Ovary (tissue), 9 donors: ENCODE data around the gene PPP6R3. TPM values are rescaled to one million over a fixed set of nuclear protein-coding genes. Genes with fewer than 3 reads are reported as not detected.

Source experiments
- DNase-seq, 5 donors: peaks; one replicate each; pipeline ENCODE4 v3.0.0-alpha.2; 2019 to 2020
- H3K27ac ChIP-seq, 2 donors: fragments of 200-600 bp; one replicate each; pipeline versions ENCODE4 v1.5.1 to v1.8.0; 2019 to 2022
- H3K27me3 ChIP-seq: fragments of 200-600 bp; one replicate; pipeline ENCODE4 v1.8.0; 2022
- H3K36me3 ChIP-seq: fragments of 200-600 bp; sonication (generic); one replicate; pipeline ENCODE4 v1.5.1; 2019
- H3K4me1 ChIP-seq: one replicate; pipeline ENCODE4 v1.8.1; 2013; ENCODE audit warnings: mild to moderate bottlenecking, moderate library complexity; ENCODE audit not compliant: insufficient read depth
- H3K4me3 ChIP-seq: fragments of 200-600 bp; sonication (generic); one replicate; pipeline ENCODE4 v1.5.1; 2017
- H3K9me3 ChIP-seq, 2 donors: fragments of 200-600 bp in 1 of 2; sonication (generic) in 1 of 2; one replicate each; pipeline versions ENCODE4 v1.5.1 to v1.8.1; 2013 to 2019; ENCODE audit warnings: mild to moderate bottlenecking in 1 of 2, moderate library complexity in 1 of 2
- EP300 ChIP-seq: sonication (generic); formaldehyde crosslinking; IDR thresholded peaks from one replicate; pipeline ENCODE4 v1.6.1; 2017; ENCODE audit warnings: antibody characterized with exemption
- POLR2A ChIP-seq: fragments of 450-650 bp; IDR thresholded peaks from one replicate; pipeline ENCODE4 v1.6.1; 2017; ENCODE audit warnings: antibody characterized with exemption, mild to moderate bottlenecking, moderate library complexity
- WGBS, 3 donors: extraction: QIAGEN DNeasy Blood & Tissue Kit in 1 of 3; methylation state at CpG; one replicate each; pipeline versions ENCODE4 v1.1.5 to v1.1.7; 2013 to 2017; 5-methylcytosine and 5-hydroxymethylcytosine counted together
- intact Hi-C, 4 donors: fragments of 100-400 bp; cut with DNase I; formaldehyde crosslinking; loops; one replicate each; pipeline versions ENCODE4 v1.11.0 to v1.15.1; 2022 to 2023
- polyA plus RNA-seq, 2 donors: library from polyadenylated mRNA; stranded (reverse); fragments of 200-250 nt in 1 of 2; fragments of 350-450 nt in 1 of 2; fragmentation: Illumina TruSeq in 1 of 2; extraction: RNeasy Lipid Tissue Mini Kit (QIAGEN cat#74804) in 1 of 2; gene quantifications; one replicate each; pipeline ENCODE4 v1.2.3, GENCODE V29; 2013 to 2014
- total RNA-seq, 7 donors: library from RNA; depleted of rRNA in 2 of 7; stranded (reverse); fragments of >200 nt in 2 of 7; fragmentation: NEBNext Ultra II Directional in 3 of 7; extraction: Animal tissue kit (Norgen Biotek cat#: 25700) in 3 of 7; gene quantifications; one replicate each; pipeline versions ENCODE4 v1.1.0 to v1.2.4, GENCODE V29; 2016 to 2023
- TF ChIP-seq, protein P1 (sequence below), 3 donors: fragments of 450-650 bp in 2 of 3; fragments of 200-600 bp in 1 of 3; IDR thresholded peaks; one replicate each; pipeline versions ENCODE4 v1.5.1 to v1.8.0; 2016 to 2022; ENCODE audit warnings: antibody characterized with exemption in 3 of 3, mild to moderate bottlenecking in 1 of 3
- donor health status: DM: no; HTN: no; CAD: no; lungs with moderate emphysema.
- donor health status: DM: no; HTN: no; CAD: no.
- donor health status: Bipolar disorder and iron deficiency.
- donor health status: DM: yes; HTN: yes; CAD: no.
- donor health status: DM: no; HTN: no; CAD: no.
- donor health status: DM: yes; HTN: yes; CAD: no.

Gene PPP6R3
- total and polyA plus RNA-seq, 9 donors: 36.4 to 122 (median 103) TPM

DNA sequence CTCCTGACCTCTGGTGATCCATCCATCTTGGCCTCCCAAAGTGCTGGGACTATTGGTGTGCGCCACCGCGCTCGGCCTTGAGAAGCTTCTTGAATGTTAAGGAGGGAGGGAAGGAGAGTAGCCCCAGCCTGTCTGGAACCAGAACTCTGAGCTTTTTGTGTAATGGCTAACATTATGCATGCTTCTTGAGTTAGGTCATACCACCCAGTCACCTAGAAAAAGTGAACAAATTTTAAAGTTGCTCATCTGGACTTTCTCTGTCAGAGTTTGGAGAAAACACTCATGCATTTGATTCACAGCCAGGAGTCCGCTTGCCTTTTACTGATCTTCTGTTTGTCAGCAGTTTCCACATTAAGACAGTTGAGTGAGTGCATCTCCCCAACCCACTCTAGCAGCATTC is 82.1 kb downstream of the PPP6R3 start:
- peak in 3 of 5 donors; percentile 31 to 42 (median 41) for DNase-seq
- H3K27me3 ChIP-seq: no peaks in the 10 kb centered on the region
- 49 to 66% (median 50%) methylated on average over 5 of the region's 5 CpGs for WGBS, 3 donors
- no peak overlapping the region for H3K27ac ChIP-seq
- TF ChIP-seq, protein P1, sequence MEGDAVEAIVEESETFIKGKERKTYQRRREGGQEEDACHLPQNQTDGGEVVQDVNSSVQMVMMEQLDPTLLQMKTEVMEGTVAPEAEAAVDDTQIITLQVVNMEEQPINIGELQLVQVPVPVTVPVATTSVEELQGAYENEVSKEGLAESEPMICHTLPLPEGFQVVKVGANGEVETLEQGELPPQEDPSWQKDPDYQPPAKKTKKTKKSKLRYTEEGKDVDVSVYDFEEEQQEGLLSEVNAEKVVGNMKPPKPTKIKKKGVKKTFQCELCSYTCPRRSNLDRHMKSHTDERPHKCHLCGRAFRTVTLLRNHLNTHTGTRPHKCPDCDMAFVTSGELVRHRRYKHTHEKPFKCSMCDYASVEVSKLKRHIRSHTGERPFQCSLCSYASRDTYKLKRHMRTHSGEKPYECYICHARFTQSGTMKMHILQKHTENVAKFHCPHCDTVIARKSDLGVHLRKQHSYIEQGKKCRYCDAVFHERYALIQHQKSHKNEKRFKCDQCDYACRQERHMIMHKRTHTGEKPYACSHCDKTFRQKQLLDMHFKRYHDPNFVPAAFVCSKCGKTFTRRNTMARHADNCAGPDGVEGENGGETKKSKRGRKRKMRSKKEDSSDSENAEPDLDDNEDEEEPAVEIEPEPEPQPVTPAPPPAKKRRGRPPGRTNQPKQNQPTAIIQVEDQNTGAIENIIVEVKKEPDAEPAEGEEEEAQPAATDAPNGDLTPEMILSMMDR (IDR thresholded peaks at IDR 0.05): no peak
- TF ChIP-seq EP300 (no peak), POLR2A (no peak)
- no peak overlapping the region for H3K4me3 ChIP-seq
- intact Hi-C loops: no loop called here
- peaks cover 9% of the 10 kb centered on the region for H3K4me1 ChIP-seq
- no peaks in the 10 kb centered on the region for H3K36me3 ChIP-seq
- H3K9me3 ChIP-seq: no peaks in the 10 kb centered on the region

DNA sequence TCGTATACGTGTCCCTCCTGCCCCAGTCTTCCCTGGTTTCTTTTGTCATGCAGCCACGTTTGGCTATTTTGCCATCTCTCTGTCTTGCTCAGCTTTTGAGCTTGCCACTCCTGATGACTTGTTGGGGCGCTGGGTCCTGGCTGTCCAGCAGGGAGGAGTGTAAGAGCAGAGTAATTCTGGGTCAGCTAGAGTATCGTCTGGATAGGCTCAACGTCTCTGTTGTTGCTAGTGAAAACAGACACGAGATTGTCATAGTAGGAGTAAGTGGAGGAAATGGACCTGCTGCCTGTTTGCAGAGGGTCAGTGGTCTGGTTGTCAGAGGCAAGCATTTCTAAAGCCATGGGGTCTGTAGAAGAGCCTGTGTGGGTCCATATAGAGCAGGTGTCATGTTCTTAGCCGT is 83.0 kb downstream of the PPP6R3 start:
- intact Hi-C loops: no loop called here
- TF ChIP-seq, protein P1 (IDR thresholded peaks at IDR 0.05): no peak
- TF ChIP-seq EP300 (no peak), POLR2A (no peak)
- Histone ChIP-seq H3K4me3 (no peak overlapping the region), H3K27me3 (no peaks in the 10 kb centered on the region), H3K9me3 (no peaks in the 10 kb centered on the region), H3K27ac (no peak overlapping the region), H3K4me1 (peaks cover 9% of the 10 kb centered on the region), H3K36me3 (no peaks in the 10 kb centered on the region)
- no peak for DNase-seq
- 73 to 79% (median 75%) methylated on average over 8 of the region's 8 CpGs for WGBS, 3 donors

DNA sequence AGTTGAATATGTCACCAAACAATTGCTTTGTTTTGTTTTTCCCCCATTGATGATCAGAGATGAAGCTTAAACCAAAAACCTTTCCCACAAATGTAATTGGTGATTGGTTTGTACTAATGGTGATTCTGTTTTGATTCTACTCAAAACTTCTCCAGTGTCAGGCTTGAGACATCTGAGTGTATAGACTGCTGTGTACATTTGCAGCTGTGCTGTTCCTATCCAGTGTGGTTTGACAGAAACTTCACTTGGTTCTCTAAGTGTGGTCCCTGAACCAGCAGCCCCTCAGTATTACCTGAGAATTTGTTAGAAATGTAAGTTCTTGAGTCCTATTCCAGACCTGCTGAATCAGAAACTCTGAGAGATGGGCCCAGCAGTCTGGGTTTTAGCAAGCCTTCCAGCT is 84.8 kb downstream of the PPP6R3 start:
- intact Hi-C loops: no loop called here
- Histone ChIP-seq H3K27ac (no peak overlapping the region), H3K9me3 (no peaks in the 10 kb centered on the region), H3K27me3 (no peaks in the 10 kb centered on the region), H3K4me1 (peaks cover 16% of the 10 kb centered on the region), H3K36me3 (no peaks in the 10 kb centered on the region), H3K4me3 (no peak overlapping the region)
- no peak for TF ChIP-seq EP300
- TF ChIP-seq POLR2A: no peak
- TF ChIP-seq, protein P1 (IDR thresholded peaks at IDR 0.05): no peak
- no peak for DNase-seq

DNA sequence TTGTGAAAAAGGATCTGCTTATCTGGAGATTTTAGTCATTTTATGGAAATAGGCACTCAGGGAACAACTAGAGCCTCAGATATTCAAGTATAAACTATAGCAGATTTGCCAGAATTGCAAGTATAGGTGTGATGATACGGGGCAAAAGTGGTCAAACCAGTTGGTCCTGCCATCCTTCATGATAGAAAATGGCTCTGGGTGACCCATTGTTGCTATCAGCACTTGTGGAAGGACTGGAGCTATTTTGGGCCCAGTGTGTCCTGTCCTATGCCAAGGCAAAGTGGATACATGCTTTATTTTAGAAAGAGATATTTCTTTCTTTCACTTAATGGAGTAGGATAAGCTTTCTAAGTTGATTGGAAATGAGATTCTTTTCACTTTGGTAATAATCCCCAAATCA is 85.2 kb downstream of the PPP6R3 start:
- H3K36me3 ChIP-seq: no peaks in the 10 kb centered on the region
- H3K4me3 ChIP-seq: no peak overlapping the region

More for the DNA sequence above, 85.2 kb downstream of the PPP6R3 start:
- H3K27ac ChIP-seq: no peak overlapping the region
- peaks cover 16% of the 10 kb centered on the region for H3K4me1 ChIP-seq
- WGBS, 3 donors: 88 to 97% (median 94%) methylated on average over 1 of the region's 1 CpG
- H3K27me3 ChIP-seq: no peaks in the 10 kb centered on the region
- no peak for DNase-seq
- TF ChIP-seq POLR2A: no peak
- TF ChIP-seq EP300: no peak
- TF ChIP-seq, protein P1 (IDR thresholded peaks at IDR 0.05): no peak
- no peaks in the 10 kb centered on the region for H3K9me3 ChIP-seq
- intact Hi-C loops: no loop called here
